Measurements from ENCODE around the gene COMMD8. TPM values are rescaled to one million over a fixed set of nuclear protein-coding genes. Genes with fewer than 3 reads are reported as not detected.

COMMD8 gene
- total and polyA plus RNA-seq, 10 of the 15 experiments (the other 5 are each of a cell fraction or from before 2014, with no cell fraction given), result 27.6 to 156 (median 48.4) TPM

DNA sequence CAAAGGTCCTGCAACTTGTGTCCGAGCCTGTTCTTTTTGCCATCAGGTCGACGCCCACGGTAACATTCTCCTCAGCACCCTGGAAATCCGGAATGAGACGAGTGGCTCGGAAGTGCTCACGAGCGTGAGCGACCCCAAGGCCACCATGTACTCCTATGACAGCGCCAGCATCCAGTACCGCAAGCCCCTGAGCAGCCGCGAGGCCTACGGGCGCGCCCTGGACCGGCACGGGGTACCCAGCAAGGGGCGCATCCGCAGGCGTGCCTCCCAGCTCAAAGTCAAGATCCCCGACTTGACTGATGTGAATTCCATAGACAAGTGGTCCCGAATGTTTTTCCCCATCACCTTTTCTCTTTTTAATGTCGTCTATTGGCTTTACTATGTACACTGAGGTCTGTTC, 37.9 kb downstream of the COMMD8 start:
- no TSS peak for BruUV-seq (replicated peaks)
- in situ Hi-C loops (cut with MboI), result no loop called here
- FAIRE-seq, result no peak

More for the DNA sequence above, 37.9 kb downstream of the COMMD8 start:
- no peaks in the 10 kb centered on the region for H3K27me3 ChIP-seq (replicated peaks in 1 of 2; ENCODE audit: control insufficient read depth in 2 of 2, insufficient read depth in 2 of 2, low read length in 1 of 2)
- DNase-seq (ENCODE audit: low read depth, low spot score), result no peak
- H3K4me3 ChIP-seq, result no peak overlapping the region
- intact Hi-C loops (cut with micrococcal nuclease; ENCODE audit: unreplicated experiment), result no loop called here
- no peak overlapping the region for H3K4me2 ChIP-seq (ENCODE audit: control insufficient read depth, insufficient read depth)
- H3K4me1 ChIP-seq (ENCODE audit: control insufficient read depth, insufficient read depth, low read length), result no peaks in the 10 kb centered on the region
- no peak for ATAC-seq
- H3K27ac ChIP-seq (ENCODE audit: control insufficient read depth, insufficient read depth), result no peak overlapping the region
- H3K9me3 ChIP-seq (replicated peaks; ENCODE audit: control insufficient read depth, insufficient read depth, low read length), result no peaks in the 10 kb centered on the region
- 72% methylated on average over 24 of the region's 25 CpGs for WGBS (ENCODE audit: insufficient coverage, insufficient replicate concordance, low lambda C conversion rate, missing lambda C conversion rate)
- H3K36me3 ChIP-seq (ENCODE audit: control insufficient read depth in 2 of 2, insufficient read depth in 2 of 2, low read length in 1 of 2), result no peaks in the 10 kb centered on the region
- SMC1A ChIA-PET (ENCODE audit: uncharacterized antibody, unreplicated experiment), result interaction anchor here (1.2 kb wide), 1 partner anchor 18 kb away, joined by 4 read pairs; no protein-coding TSS in a partner anchor
- no peak for TF ChIP-seq STAT1 (conservative IDR thresholded peaks at IDR 0.05)
- TF ChIP-seq ZBED1 (IDR thresholded peaks at IDR 0.05; ENCODE audit: borderline replicate concordance), result no peak
- TF ChIP-seq BMI1 (IDR thresholded peaks at IDR 0.05; ENCODE audit: borderline replicate concordance), result no peak
- TF ChIP-seq NR2C2 (IDR thresholded peaks at IDR 0.05; ENCODE audit: borderline replicate concordance, control insufficient read depth, insufficient read length, low read depth), result no peak
- no peak for TF ChIP-seq RUNX3 (IDR thresholded peaks at IDR 0.05; ENCODE audit: low read length)
- TF ChIP-seq PML (IDR thresholded peaks at IDR 0.05; ENCODE audit: low read length), result no peak
- no peak for TF ChIP-seq TCF12 (IDR thresholded peaks at IDR 0.05; ENCODE audit: low read depth, low read length)
- no peak for TF ChIP-seq NFYA (IDR thresholded peaks at IDR 0.05; ENCODE audit: borderline replicate concordance, low read depth, low read length)
- no peak for TF ChIP-seq EP300 (IDR thresholded peaks at IDR 0.05; ENCODE audit: borderline replicate concordance in 1 of 2, control insufficient read depth in 1 of 2, low read depth in 2 of 2, low read length in 2 of 2)
- no peak for TF ChIP-seq ZZZ3 (IDR thresholded peaks at IDR 0.05; ENCODE audit: control insufficient read depth, insufficient read length, low read depth)
- TF ChIP-seq EGR1 (IDR thresholded peaks at IDR 0.05; ENCODE audit: borderline replicate concordance in 1 of 2, low read depth in 2 of 2, low read length in 2 of 2), result no peak
- TF ChIP-seq, protein P1, sequence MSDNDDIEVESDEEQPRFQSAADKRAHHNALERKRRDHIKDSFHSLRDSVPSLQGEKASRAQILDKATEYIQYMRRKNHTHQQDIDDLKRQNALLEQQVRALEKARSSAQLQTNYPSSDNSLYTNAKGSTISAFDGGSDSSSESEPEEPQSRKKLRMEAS (IDR thresholded peaks at IDR 0.05; ENCODE audit: low read depth, low read length), result no peak
- TF ChIP-seq, protein P2, sequence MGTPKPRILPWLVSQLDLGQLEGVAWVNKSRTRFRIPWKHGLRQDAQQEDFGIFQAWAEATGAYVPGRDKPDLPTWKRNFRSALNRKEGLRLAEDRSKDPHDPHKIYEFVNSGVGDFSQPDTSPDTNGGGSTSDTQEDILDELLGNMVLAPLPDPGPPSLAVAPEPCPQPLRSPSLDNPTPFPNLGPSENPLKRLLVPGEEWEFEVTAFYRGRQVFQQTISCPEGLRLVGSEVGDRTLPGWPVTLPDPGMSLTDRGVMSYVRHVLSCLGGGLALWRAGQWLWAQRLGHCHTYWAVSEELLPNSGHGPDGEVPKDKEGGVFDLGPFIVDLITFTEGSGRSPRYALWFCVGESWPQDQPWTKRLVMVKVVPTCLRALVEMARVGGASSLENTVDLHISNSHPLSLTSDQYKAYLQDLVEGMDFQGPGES (IDR thresholded peaks at IDR 0.05), result no peak
- TF ChIP-seq NFYB (IDR thresholded peaks at IDR 0.05; ENCODE audit: insufficient read depth, low read depth, low read length), result no peak
- TF ChIP-seq RB1 (IDR thresholded peaks at IDR 0.05; ENCODE audit: borderline replicate concordance), result no peak
- TF ChIP-seq JUNB (IDR thresholded peaks at IDR 0.05), result no peak
- TF ChIP-seq TARDBP (IDR thresholded peaks at IDR 0.05; ENCODE audit: borderline replicate concordance), result no peak
- no peak for TF ChIP-seq ESRRA (IDR thresholded peaks at IDR 0.05; ENCODE audit: low read length)
- no peak for TF ChIP-seq CEBPB (IDR thresholded peaks at IDR 0.05; ENCODE audit: borderline replicate concordance in 1 of 2, low read depth in 2 of 2, low read length in 2 of 2)
- no peak for TF ChIP-seq CHD2 (IDR thresholded peaks at IDR 0.05; ENCODE audit: borderline replicate concordance, low read depth, low read length)
- H3K9ac ChIP-seq (ENCODE audit: control insufficient read depth, insufficient read depth, low read length), result no peak overlapping the region
- H4K20me1 ChIP-seq (ENCODE audit: control insufficient read depth, insufficient read depth), result no peaks in the 10 kb centered on the region
- CTCF ChIA-PET, result interaction anchor here (1.1 kb wide), 1 partner anchor 12 kb away, joined by 3 read pairs; no protein-coding TSS in a partner anchor
- POLR2A ChIA-PET, result interaction anchor here (0.7 kb wide), 1 partner anchor 12 kb away, joined by 7 read pairs; no protein-coding TSS in a partner anchor
- no peaks in the 10 kb centered on the region for H3K79me2 ChIP-seq (ENCODE audit: control insufficient read depth, insufficient read depth, low read length)
- no peak overlapping the region for H2AFZ ChIP-seq (ENCODE audit: control insufficient read depth, low read depth, low read length)
- RAD21 ChIA-PET (ENCODE audit: unreplicated experiment), result no interaction called here
